Trophoblast cell (in vitro differentiated cells and primary cell): Measurements from ENCODE around the gene NUP160.

Experiments used
- DNase-seq, 2 donors: peaks; one replicate each; pipeline ENCODE4 v3.0.0-alpha.2; 2016
- H2AFZ ChIP-seq: 2 replicates; pipeline ENCODE4 v1.6.1; 2013; ENCODE audit warnings: low read length, moderate library complexity, mild to moderate bottlenecking; ENCODE audit not compliant: insufficient read depth, poor library complexity
- H2AK5ac ChIP-seq: 2 replicates; pipeline ENCODE4 v1.6.1; 2013; ENCODE audit warnings: mild to moderate bottlenecking, low read length
- H2BK120ac ChIP-seq: 2 replicates; pipeline ENCODE4 v1.6.1; 2013; ENCODE audit warnings: low read length, mild to moderate bottlenecking, moderate library complexity; ENCODE audit not compliant: insufficient read depth, poor library complexity
- H2BK12ac ChIP-seq: 2 replicates; pipeline ENCODE4 v1.6.1; 2013; ENCODE audit warnings: mild to moderate bottlenecking, low read length, moderate library complexity
- H2BK5ac ChIP-seq: 2 replicates; pipeline ENCODE4 v1.6.1; 2013; ENCODE audit warnings: low read length, low read depth, moderate library complexity, mild to moderate bottlenecking; ENCODE audit not compliant: poor library complexity
- H3K14ac ChIP-seq: 2 replicates; pipeline ENCODE4 v1.6.1; 2013; ENCODE audit warnings: mild to moderate bottlenecking, low read length
- H3K18ac ChIP-seq: 2 replicates; pipeline ENCODE4 v1.6.1; 2013; ENCODE audit warnings: mild to moderate bottlenecking, low read length
- H3K23ac ChIP-seq: 2 replicates; pipeline ENCODE4 v1.6.1; 2013; ENCODE audit warnings: low read length
- H3K27ac ChIP-seq: 2 replicates; pipeline ENCODE4 v1.5.1; 2013; ENCODE audit warnings: low read depth, mild to moderate bottlenecking, inconsistent platforms, low read length, moderate library complexity
- H3K27me3 ChIP-seq: 2 replicates; pipeline ENCODE4 v1.6.1; 2013; ENCODE audit warnings: inconsistent platforms, mild to moderate bottlenecking, low read length, moderate library complexity; ENCODE audit not compliant: insufficient read depth
- H3K36me3 ChIP-seq, 2 experiments: 1 replicate in 1 of 2; 2 replicates in 1 of 2; pipeline ENCODE4 v1.6.1; 2013; ENCODE audit warnings: low read length in 2 of 2, mild to moderate bottlenecking in 2 of 2, moderate library complexity in 1 of 2; ENCODE audit not compliant: insufficient read depth in 2 of 2, control insufficient read depth in 1 of 2
- H3K4ac ChIP-seq: 2 replicates; pipeline ENCODE4 v1.6.1; 2013; ENCODE audit warnings: low read depth, mild to moderate bottlenecking, low read length, moderate library complexity
- H3K4me1 ChIP-seq, 2 experiments: 1 replicate in 1 of 2; 2 replicates in 1 of 2; pipeline ENCODE4 v1.6.1; 2013; ENCODE audit warnings: low read length in 2 of 2, mild to moderate bottlenecking in 2 of 2, moderate library complexity in 1 of 2; ENCODE audit not compliant: insufficient read depth in 2 of 2, control insufficient read depth in 1 of 2
- H3K4me2 ChIP-seq: 2 replicates; pipeline ENCODE4 v1.6.1; 2013; ENCODE audit warnings: inconsistent platforms, mild to moderate bottlenecking, low read length, moderate library complexity
- H3K4me3 ChIP-seq: 2 replicates; pipeline ENCODE4 v1.5.1; 2013; ENCODE audit warnings: mild to moderate bottlenecking, low read depth, low read length, inconsistent platforms
- H3K79me1 ChIP-seq: one replicate; pipeline ENCODE4 v1.6.1; 2013; ENCODE audit warnings: low read length
- H3K79me2 ChIP-seq: 2 replicates; pipeline ENCODE4 v1.6.1; 2013; ENCODE audit warnings: low read length, mild to moderate bottlenecking; ENCODE audit not compliant: control insufficient read depth, insufficient read depth, poor library complexity
- H3K9ac ChIP-seq: 2 replicates; pipeline ENCODE4 v1.6.1; 2013; ENCODE audit warnings: mild to moderate bottlenecking, low read length
- H3K9me3 ChIP-seq: 2 replicates; pipeline ENCODE4 v1.6.1; 2013; ENCODE audit warnings: low read depth, mild to moderate bottlenecking, control low read depth, inconsistent platforms, low read length; ENCODE audit not compliant: insufficient read depth
- H4K12ac ChIP-seq: 2 replicates; pipeline ENCODE4 v1.6.1; 2013; ENCODE audit warnings: low read depth, mild to moderate bottlenecking, low read length, moderate library complexity
- H4K8ac ChIP-seq: 2 replicates; pipeline ENCODE4 v1.6.1; 2013; ENCODE audit warnings: low read depth, mild to moderate bottlenecking, low read length, moderate library complexity
- H4K91ac ChIP-seq: one replicate; pipeline ENCODE4 v1.6.1; 2013; ENCODE audit warnings: low read depth, mild to moderate bottlenecking, low read length, moderate library complexity
- WGBS: extraction: QIAGEN DNeasy Blood & Tissue Kit; methylation state at CpG from one replicate; pipeline ENCODE4 v1.1.7; 2013; ENCODE audit warnings: missing lambda C conversion rate; ENCODE audit not compliant: insufficient read length, insufficient coverage; ENCODE audit errors: extremely low coverage; 5-methylcytosine and 5-hydroxymethylcytosine counted together

Gene NUP160

GRCh38 chr11:47891886-47892285 lies 43.7 kb upstream of the NUP160 start:
- Histone ChIP-seq H3K14ac (no peak overlapping the region), H3K27me3 (no peaks in the 10 kb centered on the region), H2AK5ac (no peak overlapping the region), H3K9me3 (no peaks in the 10 kb centered on the region), H3K23ac (no peak overlapping the region), H2BK120ac (no peak overlapping the region), H4K12ac (no peak overlapping the region), H2BK5ac (no peak overlapping the region), H4K8ac (no peak overlapping the region), H3K4ac (no peak overlapping the region), H3K79me2 (no peaks in the 10 kb centered on the region), H3K27ac (no peak overlapping the region), H3K4me2 (no peak overlapping the region), H3K9ac (no peak overlapping the region), H3K79me1 (no peaks in the 10 kb centered on the region), H2BK12ac (no peak overlapping the region), H2AFZ (no peak overlapping the region), H3K36me3 (no peaks in the 10 kb centered on the region), H4K91ac (no peak overlapping the region), H3K4me3 (no peak overlapping the region), H3K4me1 (no peaks in the 10 kb centered on the region), H3K18ac (no peak overlapping the region)
- WGBS = no CpG with 5 or more reads among the region's 3 CpGs
- DNase-seq = no peak

- Histone ChIP-seq H4K8ac (no peak overlapping the region), H3K23ac (no peak overlapping the region), H3K4me1 (no peaks in the 10 kb centered on the region), H4K12ac (no peak overlapping the region), H3K9ac (no peak overlapping the region), H3K4me3 (no peak overlapping the region), H2BK12ac (no peak overlapping the region), H2BK5ac (no peak overlapping the region), H3K27ac (no peak overlapping the region), H4K91ac (no peak overlapping the region), H3K18ac (no peak overlapping the region), H3K14ac (no peak overlapping the region), H3K79me2 (no peaks in the 10 kb centered on the region), H3K4ac (no peak overlapping the region), H2AFZ (no peak overlapping the region), H2BK120ac (no peak overlapping the region), H3K79me1 (no peaks in the 10 kb centered on the region), H2AK5ac (no peak overlapping the region), H3K4me2 (no peak overlapping the region), H3K36me3 (no peaks in the 10 kb centered on the region), H3K27me3 (no peaks in the 10 kb centered on the region), H3K9me3 (no peaks in the 10 kb centered on the region)
- no peak for DNase-seq
- no CpG with 5 or more reads among the region's 4 CpGs for WGBS
Measured at GRCh38 chr11:47889714-47890441, 41.7 kb upstream of the NUP160 start.

GRCh38 chr11:47887910-47888569 lies 39.9 kb upstream of the NUP160 start:
- H4K8ac ChIP-seq = no peak overlapping the region
- no peak overlapping the region for H2BK120ac ChIP-seq
- H3K23ac ChIP-seq = no peak overlapping the region
- no peak overlapping the region for H3K27ac ChIP-seq
- H2BK12ac ChIP-seq = no peak overlapping the region
- no peak overlapping the region for H2BK5ac ChIP-seq
- H3K4me2 ChIP-seq = no peak overlapping the region
- no peak overlapping the region for H3K4ac ChIP-seq
- no peaks in the 10 kb centered on the region for H3K4me1 ChIP-seq
- no peak overlapping the region for H3K14ac ChIP-seq
- H3K79me1 ChIP-seq = no peaks in the 10 kb centered on the region
- no peaks in the 10 kb centered on the region for H3K9me3 ChIP-seq
- DNase-seq = no peak
- H3K79me2 ChIP-seq = no peaks in the 10 kb centered on the region
- no peak overlapping the region for H3K4me3 ChIP-seq
- no CpG with 5 or more reads among the region's 5 CpGs for WGBS
- H4K12ac ChIP-seq = no peak overlapping the region
- no peak overlapping the region for H3K18ac ChIP-seq
- H2AFZ ChIP-seq = no peak overlapping the region
- H3K27me3 ChIP-seq = no peaks in the 10 kb centered on the region
- H4K91ac ChIP-seq = no peak overlapping the region
- H2AK5ac ChIP-seq = no peak overlapping the region
- no peaks in the 10 kb centered on the region for H3K36me3 ChIP-seq
- no peak overlapping the region for H3K9ac ChIP-seq

GRCh38 chr11:47886096-47886495 lies 37.9 kb upstream of the NUP160 start:
- Histone ChIP-seq H4K91ac (no peak overlapping the region), H3K4ac (no peak overlapping the region), H2BK5ac (no peak overlapping the region), H3K27ac (no peak overlapping the region), H2AFZ (no peak overlapping the region), H4K12ac (no peak overlapping the region), H3K9ac (no peak overlapping the region), H4K8ac (no peak overlapping the region), H3K4me3 (no peak overlapping the region), H3K4me2 (no peak overlapping the region), H3K36me3 (no peaks in the 10 kb centered on the region), H2BK12ac (no peak overlapping the region), H3K14ac (no peak overlapping the region), H3K79me2 (no peaks in the 10 kb centered on the region), H3K4me1 (no peaks in the 10 kb centered on the region), H2AK5ac (no peak overlapping the region), H3K27me3 (no peaks in the 10 kb centered on the region), H3K23ac (no peak overlapping the region), H2BK120ac (no peak overlapping the region), H3K9me3 (no peaks in the 10 kb centered on the region), H3K18ac (no peak overlapping the region), H3K79me1 (no peaks in the 10 kb centered on the region)
- peak in 1 of 2 donors; percentile 62 for DNase-seq
- WGBS = no CpG with 5 or more reads among the region's 6 CpGs
